ENCODE data around the gene TM9SF2. TPM values are rescaled to one million over a fixed set of nuclear protein-coding genes. Genes with fewer than 3 reads are reported as not detected.

Gene TM9SF2
- total RNA-seq, 2 donors from 2014 or later: 49.8 to 63.6 TPM

DNA sequence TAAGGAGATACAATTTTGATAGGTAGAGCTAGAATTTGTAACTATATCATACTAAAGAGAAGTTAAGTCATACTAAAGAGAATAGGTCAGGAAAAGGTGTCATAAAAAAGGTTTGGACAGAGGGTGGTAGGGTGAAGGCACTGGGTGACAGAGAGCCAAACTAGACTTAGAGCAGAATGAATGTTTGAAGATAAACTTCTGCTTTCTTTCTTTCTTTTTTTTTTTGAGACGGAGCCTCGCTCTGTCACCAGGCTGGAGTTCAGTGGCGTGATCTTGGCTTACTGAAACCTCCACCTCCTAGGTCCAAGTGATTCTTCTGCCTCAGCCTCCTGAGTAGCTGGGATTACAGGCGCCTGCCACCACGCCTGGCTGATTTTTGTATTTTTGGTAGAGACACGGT, 44.1 kb downstream of the TM9SF2 start:
- Histone ChIP-seq H3K27ac (no peak overlapping the region), H3K9me3 (no peaks in the 10 kb centered on the region), H3K36me3 (replicated peaks in 1 of 2; ENCODE audit: insufficient read depth in 1 of 2, low read depth in 2 of 2) (peaks cover 8 to 37% of the 10 kb centered on the region in 2 donors), H3K4me3 (no peak overlapping the region), H3K4me1 (no peaks in the 10 kb centered on the region), H3K27me3 (no peaks in the 10 kb centered on the region)
- TF ChIP-seq POLR2A (IDR thresholded peaks at IDR 0.05): no peak
- TF ChIP-seq, protein P1, sequence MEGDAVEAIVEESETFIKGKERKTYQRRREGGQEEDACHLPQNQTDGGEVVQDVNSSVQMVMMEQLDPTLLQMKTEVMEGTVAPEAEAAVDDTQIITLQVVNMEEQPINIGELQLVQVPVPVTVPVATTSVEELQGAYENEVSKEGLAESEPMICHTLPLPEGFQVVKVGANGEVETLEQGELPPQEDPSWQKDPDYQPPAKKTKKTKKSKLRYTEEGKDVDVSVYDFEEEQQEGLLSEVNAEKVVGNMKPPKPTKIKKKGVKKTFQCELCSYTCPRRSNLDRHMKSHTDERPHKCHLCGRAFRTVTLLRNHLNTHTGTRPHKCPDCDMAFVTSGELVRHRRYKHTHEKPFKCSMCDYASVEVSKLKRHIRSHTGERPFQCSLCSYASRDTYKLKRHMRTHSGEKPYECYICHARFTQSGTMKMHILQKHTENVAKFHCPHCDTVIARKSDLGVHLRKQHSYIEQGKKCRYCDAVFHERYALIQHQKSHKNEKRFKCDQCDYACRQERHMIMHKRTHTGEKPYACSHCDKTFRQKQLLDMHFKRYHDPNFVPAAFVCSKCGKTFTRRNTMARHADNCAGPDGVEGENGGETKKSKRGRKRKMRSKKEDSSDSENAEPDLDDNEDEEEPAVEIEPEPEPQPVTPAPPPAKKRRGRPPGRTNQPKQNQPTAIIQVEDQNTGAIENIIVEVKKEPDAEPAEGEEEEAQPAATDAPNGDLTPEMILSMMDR (IDR thresholded peaks at IDR 0.05): no peak
- no peak for ATAC-seq
- intact Hi-C loops (cut with DNase I): no loop called here
- WGBS, 2 donors: 94 to 95% methylated on average over 6 of the region's 6 CpGs
- DNase-seq: no peak

DNA sequence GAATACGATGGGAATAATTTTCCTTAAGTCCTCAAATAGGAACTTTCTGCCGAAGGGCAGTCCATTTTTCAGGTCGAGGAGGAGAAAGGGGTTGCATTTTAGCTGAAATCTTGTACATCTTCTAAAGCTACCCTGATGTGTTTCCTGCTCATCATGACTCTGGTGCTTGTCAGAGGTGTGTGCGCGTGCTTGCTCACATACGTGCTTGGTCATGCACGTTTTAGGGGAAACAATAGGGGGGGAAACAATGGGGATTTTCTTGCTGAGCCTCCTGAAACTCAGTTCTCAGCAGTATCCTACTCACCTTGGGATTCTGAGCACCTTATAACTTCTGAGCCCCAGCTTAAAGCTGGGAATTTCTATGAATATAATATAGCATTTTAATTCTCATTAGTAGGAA, 44.7 kb downstream of the TM9SF2 start:
- Histone ChIP-seq H3K27ac (no peak overlapping the region), H3K4me3 (no peak overlapping the region), H3K4me1 (no peaks in the 10 kb centered on the region), H3K36me3 (replicated peaks in 1 of 2; ENCODE audit: insufficient read depth in 1 of 2, low read depth in 2 of 2) (peaks cover 8 to 38% of the 10 kb centered on the region in 2 donors), H3K27me3 (no peaks in the 10 kb centered on the region), H3K9me3 (no peaks in the 10 kb centered on the region)
- intact Hi-C loops (cut with DNase I): no loop called here
- TF ChIP-seq, protein P1 (IDR thresholded peaks at IDR 0.05): no peak
- TF ChIP-seq POLR2A (IDR thresholded peaks at IDR 0.05): no peak
- WGBS, 2 donors: 77 to 87% methylated on average over 7 of the region's 7 CpGs
- no peak for DNase-seq
- no peak for ATAC-seq

DNA sequence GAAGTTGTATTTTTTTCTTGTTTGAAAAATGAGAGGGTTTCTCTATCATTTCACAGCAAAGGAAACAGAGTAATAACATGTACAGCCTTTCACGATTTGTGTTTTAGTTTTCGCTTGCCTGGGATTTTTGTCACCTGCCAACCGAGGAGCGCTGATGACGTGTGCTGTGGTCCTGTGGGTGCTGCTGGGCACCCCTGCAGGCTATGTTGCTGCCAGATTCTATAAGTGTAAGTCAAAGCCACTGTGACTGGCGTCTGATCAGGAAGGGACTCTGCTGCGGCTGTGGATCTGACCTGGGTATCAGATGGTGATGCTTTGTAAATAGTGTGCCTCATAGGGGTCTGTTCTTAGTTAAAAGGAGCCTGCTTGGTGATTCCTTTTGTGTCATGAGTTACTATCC, 45.6 kb downstream of the TM9SF2 start:
- no peaks in the 10 kb centered on the region for H3K27me3 ChIP-seq
- 85 to 89% methylated on average over 7 of the region's 7 CpGs for WGBS, 2 donors
- H3K27ac ChIP-seq: no peak overlapping the region
- ATAC-seq (no peak), DNase-seq (no peak)
- no peaks in the 10 kb centered on the region for H3K9me3 ChIP-seq
- H3K36me3 ChIP-seq (replicated peaks in 1 of 2; ENCODE audit: insufficient read depth in 1 of 2, low read depth in 2 of 2): peaks cover 8 to 35% of the 10 kb centered on the region in 2 donors
- TF ChIP-seq POLR2A (IDR thresholded peaks at IDR 0.05): no peak
- TF ChIP-seq, protein P1 (IDR thresholded peaks at IDR 0.05): no peak
- intact Hi-C loops (cut with DNase I): no loop called here
- H3K4me1 ChIP-seq: no peaks in the 10 kb centered on the region
- H3K4me3 ChIP-seq: no peak overlapping the region

DNA sequence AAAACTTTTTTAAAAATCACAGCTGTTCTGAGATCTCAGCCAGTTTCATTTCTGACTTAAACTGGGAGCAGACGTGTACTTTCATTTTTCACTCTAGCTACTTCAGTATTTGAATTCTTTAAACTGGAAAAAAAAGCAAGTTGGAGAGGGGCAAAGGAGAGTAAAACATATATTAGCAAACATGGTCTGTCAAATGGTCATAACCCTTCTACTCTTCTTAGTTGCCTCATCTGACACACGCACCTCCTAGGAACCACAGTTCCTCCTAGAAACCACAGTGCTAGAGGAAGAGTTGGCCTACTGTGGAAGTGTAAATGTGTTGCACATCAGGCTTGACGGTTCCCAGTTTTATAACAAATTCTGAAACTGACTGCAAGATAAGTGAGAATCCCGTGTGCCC, 47.2 kb downstream of the TM9SF2 start:
- WGBS, 2 donors: 68 to 83% methylated on average over 4 of the region's 4 CpGs
- intact Hi-C loops (cut with DNase I): no loop called here
- ATAC-seq: no peak

DNA sequence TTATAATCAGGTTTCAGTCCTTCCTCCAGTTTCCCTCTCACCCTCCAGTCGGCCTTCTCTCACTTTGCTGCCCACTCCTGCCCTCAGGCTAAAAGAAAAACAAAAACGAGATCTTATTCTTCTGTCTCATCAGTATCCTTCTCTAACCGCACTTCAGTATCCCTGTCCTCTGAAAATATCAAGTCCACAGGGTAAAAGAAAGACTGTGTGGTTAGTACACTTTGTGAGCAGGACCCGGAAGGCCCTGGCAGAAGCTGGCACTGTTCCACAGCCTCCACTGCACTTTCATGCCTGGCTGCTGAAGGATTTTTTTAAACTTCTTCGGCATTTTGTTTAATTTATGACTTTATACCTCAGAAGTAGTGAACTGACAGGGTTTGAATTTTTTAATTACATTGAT, 51.8 kb downstream of the TM9SF2 start:
- peak in 1 of 4 donors; percentile 27 for DNase-seq
- Histone ChIP-seq H3K27ac (no peak overlapping the region), H3K4me3 (no peak overlapping the region), H3K36me3 (replicated peaks in 1 of 2; ENCODE audit: insufficient read depth in 1 of 2, low read depth in 2 of 2) (peaks cover 0 to 34% of the 10 kb centered on the region in 2 donors), H3K9me3 (no peaks in the 10 kb centered on the region), H3K4me1 (no peaks in the 10 kb centered on the region), H3K27me3 (no peaks in the 10 kb centered on the region)
- no peak for TF ChIP-seq POLR2A (IDR thresholded peaks at IDR 0.05)
- TF ChIP-seq, protein P1 (IDR thresholded peaks at IDR 0.05): no peak
- no peak for ATAC-seq
- intact Hi-C loops (cut with DNase I): no loop called here
- 74 to 75% methylated on average over 5 of the region's 5 CpGs for WGBS, 2 donors

More for the DNA sequence above, 47.2 kb downstream of the TM9SF2 start:
- H3K4me3 ChIP-seq: no peak overlapping the region
- DNase-seq: no peak
- H3K4me1 ChIP-seq: no peaks in the 10 kb centered on the region
- TF ChIP-seq, protein P1 (IDR thresholded peaks at IDR 0.05): no peak
- no peak for TF ChIP-seq POLR2A (IDR thresholded peaks at IDR 0.05)
- H3K27ac ChIP-seq: no peak overlapping the region
- no peaks in the 10 kb centered on the region for H3K9me3 ChIP-seq
- peaks cover 8 to 35% of the 10 kb centered on the region in 2 donors for H3K36me3 ChIP-seq (replicated peaks in 1 of 2; ENCODE audit: insufficient read depth in 1 of 2, low read depth in 2 of 2)
- H3K27me3 ChIP-seq: no peaks in the 10 kb centered on the region
